Measurements from ENCODE around the gene SLCO1C1. TPM values are rescaled to one million over a fixed set of nuclear protein-coding genes. Genes with fewer than 3 reads are reported as not detected.

Gene SLCO1C1
- total RNA-seq, 1 donor from 2014 or later = 0.26 TPM

DNA sequence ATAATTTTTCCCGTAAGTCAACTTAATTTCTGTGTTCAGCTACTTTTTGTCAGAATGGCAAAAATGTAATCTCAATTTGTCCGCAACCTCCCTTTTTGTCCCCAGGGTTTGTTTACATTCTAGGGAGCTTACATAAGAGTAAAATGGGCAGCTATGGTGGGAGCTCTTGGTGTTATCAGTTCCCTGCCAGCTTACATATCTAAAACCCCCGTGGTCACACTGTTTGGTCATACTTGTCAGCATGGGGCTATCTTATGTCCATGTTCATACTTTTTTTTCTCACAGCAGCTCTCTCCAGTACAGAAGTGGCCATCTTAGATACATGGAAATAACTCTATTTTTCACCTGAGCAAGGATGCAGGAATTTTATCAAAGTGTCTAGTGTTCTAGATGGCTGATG lies 16.7 kb downstream of the SLCO1C1 start:
- Mint-ChIP-seq H3K27me3 (ENCODE audit: unreplicated experiment) (no peaks in the 10 kb centered on the region), H3K27ac (ENCODE audit: unreplicated experiment) (no peak overlapping the region), H3K4me1 (ENCODE audit: unreplicated experiment) (peaks cover 3% of the 10 kb centered on the region), H3K36me3 (ENCODE audit: low read depth, unreplicated experiment) (no peaks in the 10 kb centered on the region), H3K4me3 (ENCODE audit: unreplicated experiment) (no peak overlapping the region), H3K9me3 (ENCODE audit: unreplicated experiment) (no peaks in the 10 kb centered on the region)
- TF ChIP-seq, protein P1, sequence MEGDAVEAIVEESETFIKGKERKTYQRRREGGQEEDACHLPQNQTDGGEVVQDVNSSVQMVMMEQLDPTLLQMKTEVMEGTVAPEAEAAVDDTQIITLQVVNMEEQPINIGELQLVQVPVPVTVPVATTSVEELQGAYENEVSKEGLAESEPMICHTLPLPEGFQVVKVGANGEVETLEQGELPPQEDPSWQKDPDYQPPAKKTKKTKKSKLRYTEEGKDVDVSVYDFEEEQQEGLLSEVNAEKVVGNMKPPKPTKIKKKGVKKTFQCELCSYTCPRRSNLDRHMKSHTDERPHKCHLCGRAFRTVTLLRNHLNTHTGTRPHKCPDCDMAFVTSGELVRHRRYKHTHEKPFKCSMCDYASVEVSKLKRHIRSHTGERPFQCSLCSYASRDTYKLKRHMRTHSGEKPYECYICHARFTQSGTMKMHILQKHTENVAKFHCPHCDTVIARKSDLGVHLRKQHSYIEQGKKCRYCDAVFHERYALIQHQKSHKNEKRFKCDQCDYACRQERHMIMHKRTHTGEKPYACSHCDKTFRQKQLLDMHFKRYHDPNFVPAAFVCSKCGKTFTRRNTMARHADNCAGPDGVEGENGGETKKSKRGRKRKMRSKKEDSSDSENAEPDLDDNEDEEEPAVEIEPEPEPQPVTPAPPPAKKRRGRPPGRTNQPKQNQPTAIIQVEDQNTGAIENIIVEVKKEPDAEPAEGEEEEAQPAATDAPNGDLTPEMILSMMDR (IDR thresholded peaks at IDR 0.05; ENCODE audit: unreplicated experiment) = no peak
- DNase-seq (ENCODE audit: low spot score) = no peak

DNA sequence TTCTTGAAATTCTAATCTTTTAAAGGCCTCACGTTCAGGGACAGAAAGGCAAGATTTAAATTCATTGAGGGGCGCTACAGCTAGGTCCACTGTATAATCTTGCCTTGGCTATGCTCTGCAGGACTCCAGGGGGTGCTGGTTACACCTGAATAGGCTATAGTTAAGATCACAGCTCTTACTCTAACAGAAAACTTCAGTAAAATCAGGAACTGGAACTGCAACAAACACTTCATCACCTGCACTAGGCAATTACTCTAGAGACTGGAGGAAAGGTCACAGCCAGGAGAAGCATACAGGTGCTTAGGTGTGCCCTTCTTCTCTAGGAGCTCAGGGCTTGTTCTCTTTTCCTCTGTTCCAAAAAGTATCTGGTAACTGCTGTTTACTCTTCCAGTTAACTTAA lies 20.9 kb downstream of the SLCO1C1 start:
- TF ChIP-seq, protein P1 (IDR thresholded peaks at IDR 0.05; ENCODE audit: unreplicated experiment) = no peak
- Mint-ChIP-seq H3K4me1 (ENCODE audit: unreplicated experiment) (peaks cover 3% of the 10 kb centered on the region), H3K27me3 (ENCODE audit: unreplicated experiment) (no peaks in the 10 kb centered on the region), H3K4me3 (ENCODE audit: unreplicated experiment) (no peak overlapping the region), H3K9me3 (ENCODE audit: unreplicated experiment) (no peaks in the 10 kb centered on the region), H3K36me3 (ENCODE audit: low read depth, unreplicated experiment) (no peaks in the 10 kb centered on the region), H3K27ac (ENCODE audit: unreplicated experiment) (no peak overlapping the region)
- no peak for DNase-seq (ENCODE audit: low spot score)

DNA sequence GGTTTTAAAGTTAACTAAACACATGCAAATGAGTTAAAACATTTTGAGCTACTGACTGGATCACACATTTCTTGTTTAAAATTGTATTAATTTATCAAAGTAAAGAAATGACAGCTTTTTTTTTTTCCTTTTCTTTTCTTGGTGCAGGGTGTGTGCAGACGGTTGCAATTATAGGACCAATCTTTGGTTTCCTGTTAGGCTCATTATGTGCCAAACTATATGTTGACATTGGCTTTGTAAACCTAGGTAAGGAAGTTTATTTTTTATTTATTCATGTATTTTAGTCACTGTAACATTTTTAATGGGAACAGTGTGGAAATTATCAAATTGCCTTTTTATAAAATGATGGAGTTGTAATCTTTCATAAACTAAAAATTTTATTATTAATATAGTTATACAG lies 21.9 kb downstream of the SLCO1C1 start:
- TF ChIP-seq, protein P1 (IDR thresholded peaks at IDR 0.05; ENCODE audit: unreplicated experiment) = no peak
- Mint-ChIP-seq H3K27me3 (ENCODE audit: unreplicated experiment) (no peaks in the 10 kb centered on the region), H3K27ac (ENCODE audit: unreplicated experiment) (no peak overlapping the region), H3K4me1 (ENCODE audit: unreplicated experiment) (peaks cover 6% of the 10 kb centered on the region), H3K36me3 (ENCODE audit: low read depth, unreplicated experiment) (no peaks in the 10 kb centered on the region), H3K9me3 (ENCODE audit: unreplicated experiment) (no peaks in the 10 kb centered on the region), H3K4me3 (ENCODE audit: unreplicated experiment) (no peak overlapping the region)
- no peak for DNase-seq (ENCODE audit: low spot score)

DNA sequence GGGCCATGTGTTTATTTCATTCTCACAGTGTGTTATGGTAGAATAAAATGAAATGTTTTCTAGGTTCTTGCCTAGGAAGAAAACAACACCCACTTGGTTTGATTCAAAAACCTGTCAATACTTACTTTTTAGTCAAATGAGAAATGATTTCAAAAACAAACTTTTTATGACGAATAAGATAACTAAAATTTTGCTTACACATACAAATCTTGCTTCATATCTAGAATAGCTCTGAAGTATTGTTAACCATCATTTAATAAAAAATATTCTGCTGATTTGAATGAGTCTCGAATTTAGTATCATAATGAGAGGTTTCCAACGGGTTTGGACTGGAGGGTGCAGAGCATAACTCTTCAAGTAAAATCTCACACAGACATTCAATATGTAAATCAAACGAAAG lies 23.2 kb downstream of the SLCO1C1 start:
- no peak for DNase-seq (ENCODE audit: low spot score)
- Mint-ChIP-seq H3K36me3 (ENCODE audit: low read depth, unreplicated experiment) (no peaks in the 10 kb centered on the region), H3K4me1 (ENCODE audit: unreplicated experiment) (peaks cover 14% of the 10 kb centered on the region), H3K9me3 (ENCODE audit: unreplicated experiment) (no peaks in the 10 kb centered on the region), H3K27ac (ENCODE audit: unreplicated experiment) (no peak overlapping the region), H3K27me3 (ENCODE audit: unreplicated experiment) (no peaks in the 10 kb centered on the region), H3K4me3 (ENCODE audit: unreplicated experiment) (no peak overlapping the region)
- TF ChIP-seq, protein P1 (IDR thresholded peaks at IDR 0.05; ENCODE audit: unreplicated experiment) = no peak

DNA sequence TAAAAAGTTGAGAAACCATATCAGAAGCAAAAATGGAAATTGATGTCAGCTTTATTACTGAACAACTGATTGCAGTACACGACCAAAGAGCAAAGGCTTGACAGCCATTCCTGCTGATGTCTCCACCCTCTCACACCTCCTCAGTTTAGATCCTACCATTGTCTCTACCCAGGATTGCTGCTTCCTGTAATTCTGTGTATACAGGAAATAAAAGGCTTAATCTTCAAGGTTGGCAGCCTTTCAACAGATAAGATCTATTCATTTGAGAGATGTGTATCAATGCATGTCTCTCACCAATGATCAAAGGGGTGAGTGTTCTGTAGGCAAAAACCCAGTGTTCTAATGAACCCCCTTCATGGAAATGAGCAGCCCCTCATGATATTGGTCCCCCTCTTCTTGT lies 27.0 kb downstream of the SLCO1C1 start:
- H3K36me3 Mint-ChIP-seq (ENCODE audit: low read depth, unreplicated experiment) = no peaks in the 10 kb centered on the region
- TF ChIP-seq, protein P1 (IDR thresholded peaks at IDR 0.05; ENCODE audit: unreplicated experiment) = no peak
- H3K4me1 Mint-ChIP-seq (ENCODE audit: unreplicated experiment) = peaks cover 14% of the 10 kb centered on the region
- H3K4me3 Mint-ChIP-seq (ENCODE audit: unreplicated experiment) = no peak overlapping the region
- H3K27me3 Mint-ChIP-seq (ENCODE audit: unreplicated experiment) = no peaks in the 10 kb centered on the region
- H3K9me3 Mint-ChIP-seq (ENCODE audit: unreplicated experiment) = no peaks in the 10 kb centered on the region
- no peak for DNase-seq (ENCODE audit: low spot score)
- no peak overlapping the region for H3K27ac Mint-ChIP-seq (ENCODE audit: unreplicated experiment)
